ENCODE measurements around the gene SS18L1.

Gene SS18L1

DNA sequence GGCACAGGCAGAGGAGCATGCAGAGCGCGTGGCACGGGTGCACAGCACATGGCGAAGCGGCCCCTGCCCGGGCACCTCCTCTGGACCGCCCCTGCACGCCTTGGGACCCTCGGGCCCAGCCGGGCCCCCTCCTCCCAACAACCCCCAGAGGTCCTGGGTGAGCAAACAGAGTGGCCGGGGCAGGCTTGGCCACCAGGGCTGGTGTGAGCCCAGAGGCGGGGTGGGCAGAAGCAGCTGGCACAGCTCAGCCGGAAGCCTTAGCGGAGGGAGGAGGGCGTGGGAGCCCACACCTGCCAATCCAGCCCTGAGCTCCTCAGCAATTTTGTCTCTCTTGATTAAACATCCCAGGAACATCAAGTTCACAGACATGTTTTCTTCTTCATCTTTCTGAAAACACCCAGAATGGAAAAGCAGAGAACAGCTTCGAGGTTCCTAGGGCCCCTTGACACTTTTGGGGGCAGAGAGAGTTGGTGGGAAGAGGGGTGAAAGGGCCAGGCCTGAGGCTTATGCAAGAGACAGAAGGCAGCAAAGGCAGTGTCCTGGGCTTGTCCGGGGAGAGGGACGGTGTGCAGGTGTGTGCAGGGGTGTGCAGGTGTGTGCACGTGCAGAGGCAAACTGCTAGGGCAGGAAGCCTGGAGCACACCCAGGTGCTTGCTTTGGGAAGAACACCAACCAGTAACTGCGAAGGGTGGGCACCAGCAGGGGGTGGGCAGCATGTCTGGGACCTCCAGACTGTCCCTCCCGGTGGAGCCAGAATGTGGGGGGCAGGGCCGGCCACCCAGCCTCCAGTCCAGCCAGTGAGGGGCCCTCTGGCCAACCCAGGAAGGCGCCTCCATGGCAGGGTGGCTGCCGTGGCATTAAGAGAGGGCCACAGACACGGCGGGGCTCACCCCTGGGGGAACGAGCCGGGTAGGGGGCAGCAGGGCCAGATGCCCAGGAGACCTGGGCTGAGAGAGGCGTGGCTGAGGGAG, 71.7 kb downstream of the SS18L1 start:
- H2AFZ ChIP-seq (ENCODE audit: low read depth, low read length), result no peak overlapping the region
- H3K27ac ChIP-seq (ENCODE audit: low read length), result no peak overlapping the region
- no peak for TF ChIP-seq EZH2phosphoT487 (IDR thresholded peaks at IDR 0.05; ENCODE audit: low read depth)
- TF ChIP-seq, protein P1, sequence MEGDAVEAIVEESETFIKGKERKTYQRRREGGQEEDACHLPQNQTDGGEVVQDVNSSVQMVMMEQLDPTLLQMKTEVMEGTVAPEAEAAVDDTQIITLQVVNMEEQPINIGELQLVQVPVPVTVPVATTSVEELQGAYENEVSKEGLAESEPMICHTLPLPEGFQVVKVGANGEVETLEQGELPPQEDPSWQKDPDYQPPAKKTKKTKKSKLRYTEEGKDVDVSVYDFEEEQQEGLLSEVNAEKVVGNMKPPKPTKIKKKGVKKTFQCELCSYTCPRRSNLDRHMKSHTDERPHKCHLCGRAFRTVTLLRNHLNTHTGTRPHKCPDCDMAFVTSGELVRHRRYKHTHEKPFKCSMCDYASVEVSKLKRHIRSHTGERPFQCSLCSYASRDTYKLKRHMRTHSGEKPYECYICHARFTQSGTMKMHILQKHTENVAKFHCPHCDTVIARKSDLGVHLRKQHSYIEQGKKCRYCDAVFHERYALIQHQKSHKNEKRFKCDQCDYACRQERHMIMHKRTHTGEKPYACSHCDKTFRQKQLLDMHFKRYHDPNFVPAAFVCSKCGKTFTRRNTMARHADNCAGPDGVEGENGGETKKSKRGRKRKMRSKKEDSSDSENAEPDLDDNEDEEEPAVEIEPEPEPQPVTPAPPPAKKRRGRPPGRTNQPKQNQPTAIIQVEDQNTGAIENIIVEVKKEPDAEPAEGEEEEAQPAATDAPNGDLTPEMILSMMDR (IDR thresholded peaks at IDR 0.05; ENCODE audit: low read depth, low read length), result no peak
- H3K9me3 ChIP-seq (ENCODE audit: insufficient read depth, low read length), result no peaks in the 10 kb centered on the region
- H3K36me3 ChIP-seq (replicated peaks; ENCODE audit: low read depth, low read length), result no peaks in the 10 kb centered on the region
- no peak overlapping the region for H3K4me2 ChIP-seq (ENCODE audit: low read length)
- H3K79me2 ChIP-seq (ENCODE audit: low read length), result no peaks in the 10 kb centered on the region
- H3K4me3 ChIP-seq (ENCODE audit: low read length), result no peak overlapping the region
- H4K20me1 ChIP-seq (ENCODE audit: insufficient read depth, low read length), result no peaks in the 10 kb centered on the region
- H3K27me3 ChIP-seq (ENCODE audit: low read depth, low read length), result peaks cover 3% of the 10 kb centered on the region; the same call in 1 of the 2 replicates
- H3K9ac ChIP-seq (ENCODE audit: low read length), result no peak overlapping the region
- H3K4me1 ChIP-seq (ENCODE audit: low read length), result no peaks in the 10 kb centered on the region

DNA sequence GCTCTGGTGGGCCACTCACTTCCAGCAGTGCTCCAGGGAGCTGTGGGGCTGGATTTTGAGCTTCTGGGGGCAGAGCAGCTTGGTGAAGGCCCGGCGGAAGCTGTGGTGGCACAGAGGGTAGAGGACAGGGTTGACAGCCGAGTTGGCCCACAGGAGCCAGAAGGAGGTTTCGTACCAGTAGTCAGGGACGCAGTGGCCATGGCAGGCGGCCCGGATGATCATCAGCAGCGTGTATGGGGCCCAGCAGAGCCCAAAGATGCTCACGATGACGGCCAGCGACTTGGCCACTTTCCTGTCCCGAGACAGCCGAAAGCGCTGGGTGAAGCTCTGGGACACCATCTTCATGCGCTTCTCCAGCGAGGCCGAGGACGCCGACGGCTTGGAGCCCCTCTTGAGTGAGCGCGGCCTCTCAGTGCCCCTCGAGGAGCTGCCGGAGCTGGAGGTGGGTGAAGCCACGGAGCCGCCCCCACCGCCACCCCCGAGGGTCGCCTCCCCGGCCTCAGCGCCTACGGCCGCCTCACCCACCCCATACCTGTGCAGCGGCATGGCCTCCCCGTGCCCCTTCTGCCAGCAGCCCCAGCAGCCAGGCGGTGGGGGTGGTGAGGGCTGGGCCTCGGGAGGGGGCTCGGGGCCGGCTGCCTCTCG, 72.5 kb downstream of the SS18L1 start:
- Histone ChIP-seq H3K4me3 (ENCODE audit: low read length) (no peak overlapping the region), H3K27ac (ENCODE audit: low read length) (no peak overlapping the region), H3K9me3 (ENCODE audit: insufficient read depth, low read length) (no peaks in the 10 kb centered on the region), H3K9ac (ENCODE audit: low read length) (no peak overlapping the region), H3K4me1 (ENCODE audit: low read length) (no peaks in the 10 kb centered on the region), H4K20me1 (ENCODE audit: insufficient read depth, low read length) (no peaks in the 10 kb centered on the region), H3K27me3 (ENCODE audit: low read depth, low read length) (peaks cover 3% of the 10 kb centered on the region; the same call in 1 of the 2 replicates), H3K36me3 (replicated peaks; ENCODE audit: low read depth, low read length) (no peaks in the 10 kb centered on the region), H3K79me2 (ENCODE audit: low read length) (no peaks in the 10 kb centered on the region), H2AFZ (ENCODE audit: low read depth, low read length) (no peak overlapping the region), H3K4me2 (ENCODE audit: low read length) (no peak overlapping the region)
- no peak for TF ChIP-seq EZH2phosphoT487 (IDR thresholded peaks at IDR 0.05; ENCODE audit: low read depth)
- TF ChIP-seq, protein P1 (IDR thresholded peaks at IDR 0.05; ENCODE audit: low read depth, low read length), result no peak

DNA sequence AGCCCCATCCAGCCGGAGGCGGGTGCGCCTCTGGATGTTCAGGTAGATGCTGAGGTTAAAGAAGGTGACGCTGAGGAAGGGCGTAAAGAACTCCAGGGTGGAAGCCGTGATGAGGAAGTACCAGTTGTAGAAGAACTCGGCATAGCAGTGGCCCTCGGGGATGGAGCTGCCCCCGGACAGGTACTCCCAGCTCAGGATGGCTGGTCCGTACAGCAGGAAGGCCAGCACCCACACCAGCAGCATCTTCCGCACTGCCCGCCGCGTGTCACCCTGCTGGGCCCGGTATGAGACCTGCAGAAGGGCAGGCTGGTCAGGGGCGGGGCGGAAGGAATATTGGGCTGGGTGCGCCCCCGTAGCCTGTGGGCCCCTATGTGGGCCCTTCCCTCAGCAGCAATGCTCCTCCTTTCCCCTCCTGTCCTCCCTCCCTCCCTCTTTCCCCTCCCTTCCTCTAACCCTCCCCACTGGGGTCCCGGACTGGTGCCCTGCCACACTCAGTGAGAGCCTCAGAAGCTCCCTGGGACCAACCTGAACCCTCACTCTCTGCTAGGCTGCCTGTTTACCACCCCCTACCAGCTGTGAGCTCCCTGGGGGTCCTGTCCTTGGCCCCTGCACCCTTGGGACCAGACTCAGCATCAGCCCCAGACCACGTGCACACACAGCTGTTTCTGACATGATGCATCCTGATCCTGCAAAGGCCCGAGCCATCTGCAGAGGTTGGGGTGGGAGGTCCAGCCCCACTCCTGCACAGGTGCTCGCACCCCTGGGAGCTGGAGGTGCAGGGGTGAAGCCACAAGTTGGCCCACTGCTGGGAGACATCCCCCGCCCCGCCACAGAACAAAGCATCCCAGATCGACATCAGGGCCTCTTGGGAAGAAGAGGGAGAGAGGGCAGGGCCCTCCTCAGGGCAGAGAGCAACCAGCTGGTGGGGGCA, 73.3 kb downstream of the SS18L1 start:
- H3K79me2 ChIP-seq (ENCODE audit: low read length), result no peaks in the 10 kb centered on the region
- H3K27me3 ChIP-seq (ENCODE audit: low read depth, low read length), result peaks cover 3% of the 10 kb centered on the region; the same call in 1 of the 2 replicates
- H3K4me3 ChIP-seq (ENCODE audit: low read length), result no peak overlapping the region
- no peak overlapping the region for H3K4me2 ChIP-seq (ENCODE audit: low read length)
- no peak overlapping the region for H2AFZ ChIP-seq (ENCODE audit: low read depth, low read length)
- H3K36me3 ChIP-seq (replicated peaks; ENCODE audit: low read depth, low read length), result no peaks in the 10 kb centered on the region
- TF ChIP-seq, protein P1 (IDR thresholded peaks at IDR 0.05; ENCODE audit: low read depth, low read length), result no peak
- H3K9me3 ChIP-seq (ENCODE audit: insufficient read depth, low read length), result no peaks in the 10 kb centered on the region
- H3K27ac ChIP-seq (ENCODE audit: low read length), result no peak overlapping the region
- no peak overlapping the region for H3K9ac ChIP-seq (ENCODE audit: low read length)
- no peaks in the 10 kb centered on the region for H4K20me1 ChIP-seq (ENCODE audit: insufficient read depth, low read length)
- no peaks in the 10 kb centered on the region for H3K4me1 ChIP-seq (ENCODE audit: low read length)

All from OCI-LY3 (cell line).